ENCODE results near the gene TRO. TPM values are rescaled to one million over a fixed set of nuclear protein-coding genes. Genes with fewer than 3 reads are reported as not detected.
A peak's percentile ranks its signal among the peaks of the same experiment; 100 is the strongest.

TRO gene, protein sequence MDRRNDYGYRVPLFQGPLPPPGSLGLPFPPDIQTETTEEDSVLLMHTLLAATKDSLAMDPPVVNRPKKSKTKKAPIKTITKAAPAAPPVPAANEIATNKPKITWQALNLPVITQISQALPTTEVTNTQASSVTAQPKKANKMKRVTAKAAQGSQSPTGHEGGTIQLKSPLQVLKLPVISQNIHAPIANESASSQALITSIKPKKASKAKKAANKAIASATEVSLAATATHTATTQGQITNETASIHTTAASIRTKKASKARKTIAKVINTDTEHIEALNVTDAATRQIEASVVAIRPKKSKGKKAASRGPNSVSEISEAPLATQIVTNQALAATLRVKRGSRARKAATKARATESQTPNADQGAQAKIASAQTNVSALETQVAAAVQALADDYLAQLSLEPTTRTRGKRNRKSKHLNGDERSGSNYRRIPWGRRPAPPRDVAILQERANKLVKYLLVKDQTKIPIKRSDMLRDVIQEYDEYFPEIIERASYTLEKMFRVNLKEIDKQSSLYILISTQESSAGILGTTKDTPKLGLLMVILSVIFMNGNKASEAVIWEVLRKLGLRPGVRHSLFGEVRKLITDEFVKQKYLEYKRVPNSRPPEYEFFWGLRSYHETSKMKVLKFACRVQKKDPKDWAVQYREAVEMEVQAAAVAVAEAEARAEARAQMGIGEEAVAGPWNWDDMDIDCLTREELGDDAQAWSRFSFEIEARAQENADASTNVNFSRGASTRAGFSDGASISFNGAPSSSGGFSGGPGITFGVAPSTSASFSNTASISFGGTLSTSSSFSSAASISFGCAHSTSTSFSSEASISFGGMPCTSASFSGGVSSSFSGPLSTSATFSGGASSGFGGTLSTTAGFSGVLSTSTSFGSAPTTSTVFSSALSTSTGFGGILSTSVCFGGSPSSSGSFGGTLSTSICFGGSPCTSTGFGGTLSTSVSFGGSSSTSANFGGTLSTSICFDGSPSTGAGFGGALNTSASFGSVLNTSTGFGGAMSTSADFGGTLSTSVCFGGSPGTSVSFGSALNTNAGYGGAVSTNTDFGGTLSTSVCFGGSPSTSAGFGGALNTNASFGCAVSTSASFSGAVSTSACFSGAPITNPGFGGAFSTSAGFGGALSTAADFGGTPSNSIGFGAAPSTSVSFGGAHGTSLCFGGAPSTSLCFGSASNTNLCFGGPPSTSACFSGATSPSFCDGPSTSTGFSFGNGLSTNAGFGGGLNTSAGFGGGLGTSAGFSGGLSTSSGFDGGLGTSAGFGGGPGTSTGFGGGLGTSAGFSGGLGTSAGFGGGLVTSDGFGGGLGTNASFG (N-terminal part only)
- total RNA-seq (13.6 and 21.9 TPM in 2 replicates), polyA plus RNA-seq (34.7 TPM in 2 replicates), polyA minus RNA-seq (24.1 and 31.9 TPM in 2 replicates), Bru-seq, nascent RNA (percentile 38 among the genes with signal in this experiment), BruChase-seq, experiment 1, labeled RNA remaining after a 6-hour chase (percentile 56 among the genes with signal in this experiment), BruChase-seq, experiment 2, labeled RNA remaining after a 2-hour chase (percentile 48 among the genes with signal in this experiment)
- 14.5 and 18.7 TPM in 2 replicates for polyA plus RNA-seq (2011; cell fraction: cytosol; rRNA removed)
- polyA plus RNA-seq (2011; cell fraction: nucleus; rRNA removed), result 130 and 136 TPM in 2 replicates
- 8.0 and 14.2 TPM in 2 replicates for polyA plus RNA-seq (2012)
- polyA minus RNA-seq (2011; cell fraction: cytosol; rRNA and poly(A)+ RNA removed), result not detected
- 18.9 and 20.5 TPM in 2 replicates for polyA minus RNA-seq (2011; cell fraction: nucleus; rRNA and poly(A)+ RNA removed)
- long read RNA-seq, partial matches to known transcripts, result 6 of 16 reads
- long read RNA-seq, other reads (novel, unspliced or antisense), result 8 of 16 reads

GRCh38 chrX:54920610-54921426, at the start of gene TRO:
Gene TRO (plus strand): TSS chrX:54920824. CDS start chrX:54922247, 1,423 bp downstream.
- peaks cover 3% of the 10 kb centered on the region for H3K4me1 ChIP-seq (ENCODE audit: control insufficient read depth, extremely low read depth, insufficient read depth, low read length)
- H3K27ac ChIP-seq (ENCODE audit: insufficient read depth, low read depth, low read length), result no peak within 1 kb of the TSS
- BruUV-seq (replicated peaks), result no TSS peak
- dilution Hi-C loops (cut with MboI; ENCODE audit: extremely low pct_ligation_motif_present, low sequenced_read_pairs), result no loop called here
- H4K20me1 ChIP-seq (replicated peaks; ENCODE audit: control insufficient read depth, extremely low read depth, insufficient read depth, low read length), result no peaks in the 10 kb centered on the region
- POLR2A ChIA-PET, result no interaction called here
- DNase-seq (ENCODE audit: low read depth, low spot score) (no peak), FAIRE-seq (no peak)
- H3K4me3 ChIP-seq (replicated peaks in 1 of 3; ENCODE audit: insufficient read depth in 1 of 3, low read depth in 1 of 3, low read length in 3 of 3), result peak within 1 kb of the TSS; percentile 50 to 62 (median 55)
- H3K4me2 ChIP-seq (ENCODE audit: insufficient read depth, low read length), result peak within 1 kb of the TSS; percentile 76
- no peaks in the 10 kb centered on the region for H3K9me3 ChIP-seq (replicated peaks; ENCODE audit: control insufficient read depth, insufficient read depth, low read length)
- no peak within 1 kb of the TSS for H3K9ac ChIP-seq (replicated peaks; ENCODE audit: extremely low read depth, insufficient read depth, low read length)
- H2AFZ ChIP-seq (ENCODE audit: low read depth, low read length), result peak within 1 kb of the TSS; percentile 96
- CTCF ChIA-PET, result no interaction called here
- no peaks in the 10 kb centered on the region for H3K9me1 ChIP-seq (replicated peaks; ENCODE audit: control insufficient read depth, extremely low read depth, insufficient read depth, low read length)
- TF ChIP-seq POLR2AphosphoS5 (IDR thresholded peaks at IDR 0.05; ENCODE audit: insufficient read depth, low read depth, low read length), result no peak
- TF ChIP-seq, protein P1, sequence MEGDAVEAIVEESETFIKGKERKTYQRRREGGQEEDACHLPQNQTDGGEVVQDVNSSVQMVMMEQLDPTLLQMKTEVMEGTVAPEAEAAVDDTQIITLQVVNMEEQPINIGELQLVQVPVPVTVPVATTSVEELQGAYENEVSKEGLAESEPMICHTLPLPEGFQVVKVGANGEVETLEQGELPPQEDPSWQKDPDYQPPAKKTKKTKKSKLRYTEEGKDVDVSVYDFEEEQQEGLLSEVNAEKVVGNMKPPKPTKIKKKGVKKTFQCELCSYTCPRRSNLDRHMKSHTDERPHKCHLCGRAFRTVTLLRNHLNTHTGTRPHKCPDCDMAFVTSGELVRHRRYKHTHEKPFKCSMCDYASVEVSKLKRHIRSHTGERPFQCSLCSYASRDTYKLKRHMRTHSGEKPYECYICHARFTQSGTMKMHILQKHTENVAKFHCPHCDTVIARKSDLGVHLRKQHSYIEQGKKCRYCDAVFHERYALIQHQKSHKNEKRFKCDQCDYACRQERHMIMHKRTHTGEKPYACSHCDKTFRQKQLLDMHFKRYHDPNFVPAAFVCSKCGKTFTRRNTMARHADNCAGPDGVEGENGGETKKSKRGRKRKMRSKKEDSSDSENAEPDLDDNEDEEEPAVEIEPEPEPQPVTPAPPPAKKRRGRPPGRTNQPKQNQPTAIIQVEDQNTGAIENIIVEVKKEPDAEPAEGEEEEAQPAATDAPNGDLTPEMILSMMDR (IDR thresholded peaks at IDR 0.05; ENCODE audit: extremely low read depth in 1 of 2, insufficient read depth in 1 of 2, low read depth in 1 of 2, low read length in 2 of 2), result peak in 1 of 2 donors; percentile 9
- intact Hi-C loops (cut with micrococcal nuclease), result loop anchor here (5.0 kb wide), 1 partner anchor 114 kb away; the partner anchor contains the start of gene MAGED2
- no peaks in the 10 kb centered on the region for H3K79me2 ChIP-seq (ENCODE audit: control insufficient read depth, insufficient read depth, low read length)
- H3K27me3 ChIP-seq (ENCODE audit: control insufficient read depth in 2 of 2, insufficient read depth in 2 of 2, low read length in 2 of 2), result no peaks in the 10 kb centered on the region
- no peaks in the 10 kb centered on the region for H3K36me3 ChIP-seq (ENCODE audit: control insufficient read depth in 2 of 2, extremely low read depth in 1 of 2, insufficient read depth in 2 of 2, low read length in 2 of 2)
